Skin of body (tissue), 2 donors: ENCODE data around the gene SMOC2. TPM values are rescaled to one million over a fixed set of nuclear protein-coding genes. Genes with fewer than 3 reads are reported as not detected.
A peak's percentile ranks its signal among the peaks of the same experiment; 100 is the strongest.

Experiments used
- DNase-seq: peaks from one replicate; lab custom pipeline; 2025; lab: John Stamatoyannopoulos, UW
- total RNA-seq: library from RNA; depleted of rRNA; stranded (reverse); fragments of >200 nt; gene quantifications from one replicate; pipeline ENCODE4 v1.2.3, GENCODE V29; 2014

SMOC2 gene
- total RNA-seq, 1 donor from 2014 or later, result 29.6 TPM

DNA sequence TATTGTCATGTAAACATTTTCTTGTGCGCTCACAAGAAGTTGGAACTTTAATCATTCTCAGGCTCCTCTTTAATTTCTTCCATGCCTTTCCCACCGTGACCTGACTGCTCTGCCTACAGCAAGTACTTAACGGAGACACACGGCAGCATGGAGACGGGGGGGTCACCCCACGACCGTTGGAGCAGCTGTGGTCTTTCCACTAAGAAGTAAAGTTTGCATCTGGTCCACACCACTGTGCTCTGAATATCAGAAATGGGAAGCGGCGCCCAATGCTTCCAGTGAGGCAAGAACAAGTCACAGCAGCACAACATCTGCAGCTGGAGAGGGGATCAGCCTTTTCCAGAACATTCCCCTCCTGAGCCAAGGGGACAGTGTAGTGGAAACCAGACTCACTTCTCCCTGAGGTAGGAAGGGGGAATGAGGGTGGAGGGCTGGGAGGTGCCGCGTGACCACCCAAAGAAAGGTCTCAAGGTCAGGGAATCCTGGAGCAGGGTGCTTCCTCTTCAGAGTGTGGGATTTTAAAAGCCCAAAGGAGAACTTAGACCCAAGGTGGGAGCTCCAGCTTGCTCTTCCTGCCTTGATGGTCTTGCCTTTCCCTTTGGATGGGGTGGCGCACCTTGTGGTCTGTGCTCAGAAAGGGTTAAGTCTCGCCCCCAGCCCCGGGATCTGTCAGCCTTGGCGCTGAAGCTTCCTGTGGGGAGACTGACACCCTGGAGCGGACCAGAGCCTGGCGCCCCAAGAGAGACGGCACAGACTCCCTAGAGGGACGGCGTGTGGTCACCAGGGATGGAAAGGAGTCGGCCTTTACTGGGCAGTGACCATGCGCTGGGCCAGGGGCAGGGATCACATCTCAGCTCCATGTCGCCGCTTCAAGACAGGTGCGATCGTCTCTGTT, 25.6 kb upstream of the SMOC2 start:
- peak; percentile 42 for DNase-seq

- DNase-seq, result no peak
Observed at GRCh38 chr6:168415993-168416530, 24.9 kb upstream of the SMOC2 start.

- DNase-seq, result no peak
Observed at GRCh38 chr6:168416531-168416930, 24.5 kb upstream of the SMOC2 start.

- DNase-seq, result no peak
Observed at GRCh38 chr6:168417191-168417590, 23.8 kb upstream of the SMOC2 start.

GRCh38 chr6:168417679-168418557, 23.1 kb upstream of the SMOC2 start:
- peak; percentile 26 for DNase-seq

DNA sequence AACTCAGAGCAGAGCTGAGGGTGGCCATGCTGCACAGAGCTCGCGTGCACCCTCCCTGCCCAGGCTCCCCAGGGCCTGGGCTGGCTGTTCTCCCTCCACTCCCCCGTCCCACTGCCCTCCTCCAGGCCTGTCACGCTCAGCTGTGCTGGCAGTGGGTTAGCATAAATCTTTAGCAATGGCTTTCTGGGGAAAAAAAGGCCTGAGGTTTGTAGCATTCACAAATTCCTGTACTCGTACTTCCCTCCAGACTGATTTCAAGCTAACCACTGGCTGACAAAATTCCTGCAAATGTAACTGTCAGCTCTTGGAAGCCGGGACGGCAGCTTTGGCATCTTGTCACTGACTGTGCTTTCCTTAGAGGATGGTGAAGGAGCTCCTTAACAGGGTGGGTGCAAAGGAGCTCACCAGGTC, 22.3 kb upstream of the SMOC2 start:
- DNase-seq, result no peak

DNA sequence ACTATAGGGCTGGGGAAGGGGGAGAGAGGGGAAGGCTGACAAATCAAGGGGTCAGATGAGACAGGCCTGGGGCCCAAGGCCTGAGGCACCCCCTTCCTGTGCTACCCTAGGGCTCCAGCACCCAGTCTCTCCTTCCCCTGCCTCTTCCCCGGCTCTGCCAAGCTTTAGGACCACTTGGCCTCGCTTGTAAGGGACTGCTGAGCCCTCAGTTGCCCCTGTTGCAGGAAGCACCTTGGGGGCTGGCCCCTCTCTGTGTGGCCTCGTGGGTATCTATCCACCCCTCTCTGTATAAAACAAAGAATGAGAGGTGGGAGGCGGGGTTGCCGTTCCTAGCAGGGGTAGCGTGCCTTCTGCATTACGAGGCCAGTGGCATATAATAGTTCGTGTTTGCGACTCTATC, 21.4 kb upstream of the SMOC2 start:
- no peak for DNase-seq

GRCh38 chr6:168420084-168420483, 20.9 kb upstream of the SMOC2 start:
- DNase-seq, result no peak

- no peak for DNase-seq
Observed at GRCh38 chr6:168420706-168421105, 20.3 kb upstream of the SMOC2 start.

GRCh38 chr6:168427184-168427583, 13.8 kb upstream of the SMOC2 start:
- no peak for DNase-seq

GRCh38 chr6:168428052-168428826, 12.7 kb upstream of the SMOC2 start:
- DNase-seq, result no peak

DNA sequence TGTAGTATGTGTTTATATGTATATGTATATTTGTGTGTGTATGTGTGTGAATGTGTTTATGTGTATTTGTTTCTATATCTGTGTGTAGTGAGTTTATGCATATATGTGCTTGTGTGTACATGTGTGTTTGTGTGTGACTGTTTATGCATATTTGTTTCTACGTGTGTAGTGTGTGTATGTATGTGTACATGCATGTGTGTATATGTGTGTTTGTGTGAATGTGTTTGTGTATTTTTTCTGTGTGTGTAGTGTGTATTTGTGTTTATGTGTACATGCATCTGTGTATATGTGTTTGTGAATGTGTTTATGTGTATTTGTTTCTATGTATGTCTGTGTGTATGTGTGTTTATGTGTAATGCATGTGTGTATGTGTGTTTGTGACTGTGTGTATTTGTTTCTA, 12.1 kb upstream of the SMOC2 start:
- DNase-seq, result no peak

DNA sequence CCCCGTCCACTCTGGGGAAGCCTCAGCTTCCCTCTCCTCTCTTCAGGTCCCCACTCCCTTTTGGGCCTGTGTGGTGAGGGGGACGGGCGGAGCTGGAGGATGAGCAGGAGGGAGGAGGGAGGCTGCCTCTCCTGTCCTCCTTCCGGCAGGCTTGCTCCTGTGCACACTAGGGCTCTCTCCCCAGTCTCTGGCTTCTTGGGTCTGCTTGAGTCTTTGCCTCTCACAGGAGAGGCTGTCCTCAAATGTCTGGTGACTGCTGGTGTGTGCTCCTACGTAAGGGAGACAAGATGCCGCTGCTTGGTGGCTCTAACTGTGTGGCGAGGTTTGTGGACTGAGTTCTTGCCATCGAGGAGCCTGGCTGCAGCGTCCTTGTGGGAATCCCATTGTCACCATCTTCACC, 8.8 kb upstream of the SMOC2 start:
- DNase-seq, result no peak

DNA sequence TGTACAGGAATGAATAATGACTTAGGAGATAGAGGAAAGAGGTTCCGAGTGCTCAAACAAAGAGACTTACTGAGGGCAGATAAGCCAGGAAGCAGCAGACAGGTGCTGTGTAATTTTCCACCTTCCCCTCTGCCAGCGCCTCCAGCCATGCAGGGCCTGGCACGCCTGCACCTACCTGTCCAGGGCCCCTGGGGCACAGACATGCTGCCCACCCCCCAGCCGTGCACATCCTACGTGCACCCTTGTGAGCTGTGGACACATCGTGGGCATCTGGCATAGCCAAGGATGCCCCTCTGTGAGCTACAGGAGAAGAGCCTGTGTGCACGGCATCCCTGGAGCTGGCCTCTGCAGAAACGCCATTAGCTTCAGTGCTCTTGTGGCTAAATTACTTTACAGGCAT, 7.1 kb upstream of the SMOC2 start:
- DNase-seq, result no peak

GRCh38 chr6:168434505-168434904, 6.5 kb upstream of the SMOC2 start:
- no peak for DNase-seq

DNA sequence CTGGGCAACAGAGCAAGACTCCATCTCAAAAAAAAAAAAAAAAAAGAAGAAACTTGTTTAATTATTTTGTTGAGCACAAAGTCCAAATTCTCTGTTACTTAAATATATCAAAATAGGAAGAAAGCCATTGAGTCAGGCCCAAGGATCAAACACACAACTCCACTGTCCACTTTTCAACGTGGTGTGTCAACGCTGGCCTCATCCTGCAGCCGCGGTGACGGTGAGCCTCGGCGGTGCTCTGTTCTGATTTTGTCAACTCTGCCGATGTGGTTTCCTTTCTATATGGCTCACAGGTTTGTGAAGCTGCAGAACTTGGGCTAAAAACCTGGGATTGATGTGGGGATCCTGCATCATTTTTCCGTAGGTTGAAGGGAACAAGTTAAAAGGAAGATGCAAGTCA, 3.2 kb upstream of the SMOC2 start:
- DNase-seq, result no peak

DNA sequence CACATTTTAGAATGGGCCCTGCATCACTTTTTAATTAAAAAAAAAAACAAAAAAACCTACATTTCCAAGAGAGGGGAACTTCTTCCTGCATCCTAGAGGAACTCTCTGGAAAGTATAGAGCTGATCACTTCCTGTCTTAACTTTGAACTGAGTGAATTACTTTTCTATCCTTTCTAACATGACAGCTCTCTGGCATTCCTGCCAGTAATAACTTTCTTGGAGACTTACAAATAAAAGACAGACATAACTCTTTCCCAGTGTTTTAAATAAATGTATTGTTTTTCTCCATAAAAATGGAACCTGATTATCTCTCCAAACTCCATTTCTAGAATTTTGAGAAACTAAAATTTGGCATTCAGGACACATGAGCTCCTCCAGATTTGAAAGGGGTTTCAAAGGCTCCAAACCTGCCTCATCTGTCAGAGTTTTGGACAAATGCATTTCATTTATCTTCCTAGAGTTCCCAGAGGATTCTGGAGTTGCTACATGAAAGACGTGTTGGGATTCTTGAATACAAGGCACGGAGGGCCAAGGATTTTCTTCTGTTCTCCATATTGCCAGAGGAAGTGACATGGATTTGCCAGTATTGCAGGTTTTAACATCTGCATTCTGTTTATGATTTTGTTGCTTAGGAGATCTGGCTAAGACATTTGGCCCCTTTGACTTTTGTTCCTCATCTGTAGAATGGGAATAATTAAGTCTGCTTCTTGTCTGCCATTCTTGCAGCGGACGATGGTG, 2.0 kb upstream of the SMOC2 start:
- DNase-seq, result peak; percentile 56

GRCh38 chr6:168439794-168440450, 1.1 kb upstream of the SMOC2 start:
- no peak for DNase-seq

DNA sequence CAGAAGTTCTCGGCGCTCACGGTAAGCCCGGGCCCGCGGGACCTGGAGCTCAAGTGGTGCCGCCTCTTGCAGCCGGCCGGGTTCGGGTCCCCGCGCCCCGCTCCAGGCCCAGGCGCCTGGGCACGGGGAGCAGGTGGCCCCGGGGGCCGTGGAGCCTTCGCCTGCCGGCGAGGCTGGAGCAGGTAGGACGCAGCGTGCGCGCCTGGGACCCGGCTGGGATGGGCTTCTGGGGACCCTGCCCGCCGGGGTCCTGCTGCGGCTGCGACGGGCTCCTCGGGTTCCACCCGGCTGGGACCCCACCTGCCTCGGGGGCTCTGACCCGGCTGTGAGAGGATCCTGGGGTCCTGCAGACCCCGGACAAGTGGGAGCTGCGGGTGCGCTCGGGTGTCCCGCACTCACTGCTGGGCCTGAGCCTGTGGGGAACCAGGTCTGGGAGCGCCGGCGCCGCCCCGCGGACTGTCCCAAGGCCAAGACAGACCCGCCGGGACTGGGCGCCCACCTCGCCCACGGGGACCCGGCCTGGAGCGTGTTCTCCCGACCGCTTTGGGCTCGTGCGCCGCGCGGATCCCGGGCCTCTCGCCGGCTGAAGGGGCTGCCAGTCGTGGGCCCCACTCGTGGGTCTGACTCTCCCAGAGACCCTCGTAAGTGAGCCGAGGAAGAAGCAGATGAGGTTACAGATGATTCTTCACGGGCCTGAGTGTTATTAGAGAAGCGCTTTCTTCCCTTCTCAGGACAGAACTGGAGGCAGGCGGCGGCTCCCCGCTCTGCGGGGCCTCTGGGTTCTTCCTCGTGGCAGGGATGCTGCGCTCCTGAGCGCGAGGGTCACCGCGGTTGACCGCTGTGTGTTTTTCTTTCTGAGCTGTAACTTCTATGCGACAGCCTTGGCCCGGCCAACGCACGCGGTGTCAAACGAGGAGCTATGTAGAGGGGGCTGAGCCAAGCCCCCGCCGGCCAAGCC, 729 bp downstream of the SMOC2 start:
- DNase-seq, result no peak
